Body of pancreas (tissue), 4 donors: ENCODE data around the gene SYN1. TPM values are rescaled to one million over a fixed set of nuclear protein-coding genes. Genes with fewer than 3 reads are reported as not detected.

Source experiments
- ATAC-seq: fragments of 150-250 bp; one replicate; pipeline ENCODE4 v1.9.1; 2016
- DNase-seq, 4 donors: peaks; one replicate each; pipeline ENCODE4 v3.0.0-alpha.2; 2019
- H3K27ac ChIP-seq, 4 donors: fragments of 200-600 bp; sonication (generic); 1 replicate in 3 of 4; 2 replicates in 1 of 4; pipeline versions ENCODE4 v1.5.1 to v1.6.1; 2016 to 2019; ENCODE audit warnings: mild to moderate bottlenecking in 1 of 4, mixed read lengths in 1 of 4, moderate library complexity in 1 of 4
- H3K27me3 ChIP-seq, 2 donors: fragments of 200-600 bp; sonication (generic); one replicate each; pipeline ENCODE4 v1.6.0; 2016; ENCODE audit warnings: mild to moderate bottlenecking in 1 of 2
- H3K36me3 ChIP-seq, 2 donors: fragments of 200-600 bp; sonication (generic); replicated peaks in 1 of 2; 2 replicates each; pipeline ENCODE4 v1.5.1; 2016; ENCODE audit warnings: low read depth in 2 of 2; ENCODE audit not compliant: insufficient read depth in 1 of 2
- H3K4me1 ChIP-seq: fragments of 200-600 bp; sonication (generic); one replicate; pipeline ENCODE4 v1.6.0; 2016
- H3K4me3 ChIP-seq, 2 donors: fragments of 200-600 bp; sonication (generic); 1 replicate in 1 of 2; 2 replicates in 1 of 2; pipeline ENCODE4 v1.5.1; 2016 to 2019
- H3K9me3 ChIP-seq, 3 donors: fragments of 200-600 bp; sonication (generic); 1 replicate in 2 of 3; 2 replicates in 1 of 3; pipeline ENCODE4 v1.5.1; 2016
- CTCF ChIP-seq, 7 experiments: fragments of 450-650 bp in 4 of 7; fragments of 200-600 bp in 3 of 7; sonication (generic) in 3 of 7; IDR thresholded peaks; one replicate each; pipeline ENCODE4 v1.5.1; 2016 to 2019; ENCODE audit warnings: antibody characterized with exemption in 7 of 7
- POLR2A ChIP-seq, 3 donors: fragments of 450-650 bp; IDR thresholded peaks; one replicate each; pipeline ENCODE4 v1.6.1; 2016; ENCODE audit warnings: antibody characterized with exemption in 3 of 3, mild to moderate bottlenecking in 2 of 3
- WGBS, 2 donors: methylation state at CpG; one replicate each; pipeline ENCODE4 v1.1.5; 2017; 5-methylcytosine and 5-hydroxymethylcytosine counted together
- intact Hi-C: fragments of 100-400 bp; cut with DNase I; formaldehyde crosslinking; loops from one replicate; pipeline ENCODE4 v1.15.1; 2023
- total RNA-seq, 2 donors: library from RNA; depleted of rRNA; stranded (reverse); fragments of >200 nt; gene quantifications; one replicate each; pipeline ENCODE4 v1.1.0, GENCODE V29; 2016

Gene SYN1
- total RNA-seq, 2 donors from 2014 or later = 0.26 to 4.0 TPM

DNA sequence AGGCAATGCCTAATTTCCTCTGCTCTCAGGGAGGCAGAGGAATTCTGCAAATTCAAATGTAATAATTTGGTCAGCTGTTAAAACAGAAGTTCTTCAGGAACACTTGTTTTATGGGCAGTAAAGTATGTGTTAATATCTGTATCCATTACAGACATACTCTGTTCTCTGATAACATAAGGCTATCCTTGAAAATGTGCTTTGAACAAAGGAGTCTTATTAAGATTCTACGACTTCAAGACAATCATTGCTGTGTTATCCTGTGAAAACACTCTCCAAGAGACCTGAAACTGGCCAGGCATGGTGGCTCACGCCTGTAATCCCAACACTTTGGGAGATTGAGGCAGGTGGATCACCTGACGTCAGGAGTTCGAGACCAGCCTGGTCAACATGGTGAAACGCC is 12.0 kb upstream of the SYN1 start:
- no peaks in the 10 kb centered on the region for H3K27me3 ChIP-seq
- H3K9me3 ChIP-seq = no peaks in the 10 kb centered on the region
- no peak overlapping the region for H3K4me3 ChIP-seq
- ATAC-seq (no peak), DNase-seq (no peak)
- intact Hi-C loops = no loop called here
- 79% methylated on average over 5 of the region's 5 CpGs; no CpG with 5 or more reads in 1 of the 2 donors for WGBS, 2 donors
- TF ChIP-seq CTCF (IDR thresholded peaks at IDR 0.05) (no peak), POLR2A (IDR thresholded peaks at IDR 0.05) (no peak)
- no peaks in the 10 kb centered on the region for H3K36me3 ChIP-seq
- no peak overlapping the region for H3K27ac ChIP-seq
- no peaks in the 10 kb centered on the region for H3K4me1 ChIP-seq

GRCh38 chrX:47629419-47630200 is 10.0 kb upstream of the SYN1 start, which contains the start of gene CFP:
Gene CFP, minus strand, starts transcription at chrX:47629930. Its CDS starts 86 bp downstream, at chrX:47629844.
- DNase-seq = no peak
- Histone ChIP-seq H3K9me3 (no peaks in the 10 kb centered on the region), H3K4me1 (no peaks in the 10 kb centered on the region), H3K27me3 (no peaks in the 10 kb centered on the region), H3K4me3 (no peak within 1 kb of the TSS), H3K27ac (no peak within 1 kb of the TSS), H3K36me3 (no peaks in the 10 kb centered on the region)
- ATAC-seq = no peak
- TF ChIP-seq CTCF (IDR thresholded peaks at IDR 0.05) (no peak), POLR2A (IDR thresholded peaks at IDR 0.05) (no peak)
- intact Hi-C loops = no loop called here
- 59 to 66% methylated on average over 5 to 10 of the region's 14 CpGs for WGBS, 2 donors

DNA sequence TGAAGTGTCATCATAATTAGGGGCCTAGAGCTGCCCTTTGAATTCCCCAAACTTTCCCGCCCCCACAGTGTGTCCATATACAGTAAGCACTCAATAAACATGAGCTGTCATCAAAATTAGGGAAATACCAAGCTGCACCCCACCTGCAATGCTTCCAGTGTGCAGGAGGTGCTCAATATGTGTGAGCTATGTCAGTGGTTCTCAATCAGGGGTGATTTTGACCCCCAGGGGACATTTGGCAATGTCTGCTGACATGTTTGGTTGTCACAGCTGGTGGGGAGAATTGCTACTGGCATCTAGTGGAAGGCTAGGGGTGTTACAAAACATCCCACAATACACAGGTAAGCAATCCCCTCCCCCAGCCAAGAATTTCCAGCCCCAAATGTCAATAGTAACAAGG is 9.3 kb upstream of the SYN1 start:
- Histone ChIP-seq H3K27ac (no peak overlapping the region), H3K4me1 (peaks cover under 1% of the 10 kb centered on the region), H3K36me3 (no peaks in the 10 kb centered on the region), H3K9me3 (no peaks in the 10 kb centered on the region), H3K27me3 (no peaks in the 10 kb centered on the region), H3K4me3 (no peak overlapping the region)
- DNase-seq (no peak), ATAC-seq (no peak)
- WGBS, 2 donors = 100% methylated on average over 1 of the region's 1 CpG; no CpG with 5 or more reads in 1 of the 2 donors
- TF ChIP-seq POLR2A (IDR thresholded peaks at IDR 0.05) = no peak
- TF ChIP-seq CTCF (IDR thresholded peaks at IDR 0.05) = no peak
- intact Hi-C loops = no loop called here

- Histone ChIP-seq H3K36me3 (no peaks in the 10 kb centered on the region), H3K27me3 (no peaks in the 10 kb centered on the region), H3K4me1 (peaks cover 8% of the 10 kb centered on the region), H3K4me3 (no peak overlapping the region), H3K27ac (no peak overlapping the region), H3K9me3 (no peaks in the 10 kb centered on the region)
- WGBS, 2 donors = 80 to 100% methylated on average over 2 of the region's 2 CpGs
- intact Hi-C loops = no loop called here
- DNase-seq (no peak), ATAC-seq (no peak)
- TF ChIP-seq POLR2A (IDR thresholded peaks at IDR 0.05) (no peak), CTCF (IDR thresholded peaks at IDR 0.05) (no peak)
Measured at GRCh38 chrX:47625365-47625764, 5.7 kb upstream of the SYN1 start.
